GM21423 (cell line): ENCODE results near the gene SNX27.
"Not testable (repeated sequence)": the region's sequence is repeated elsewhere in the genome, so short reads cannot be mapped to it uniquely, and the experiment has no call there.

Experiments
- ATAC-seq: cut with Tn5 transposase; IDR thresholded peaks from one replicate; pipeline ENCODE4 v1.9.1; 2021; ENCODE audit warnings: mild to moderate bottlenecking, moderate library complexity; ENCODE audit not compliant: unreplicated experiment

The SNX27 gene

GRCh38 chr1:151718666-151719065 is 106.8 kb downstream of the SNX27 start:
- ATAC-seq, result no peak

GRCh38 chr1:151720125-151720524 is 108.3 kb downstream of the SNX27 start:
- ATAC-seq, result no peak

DNA sequence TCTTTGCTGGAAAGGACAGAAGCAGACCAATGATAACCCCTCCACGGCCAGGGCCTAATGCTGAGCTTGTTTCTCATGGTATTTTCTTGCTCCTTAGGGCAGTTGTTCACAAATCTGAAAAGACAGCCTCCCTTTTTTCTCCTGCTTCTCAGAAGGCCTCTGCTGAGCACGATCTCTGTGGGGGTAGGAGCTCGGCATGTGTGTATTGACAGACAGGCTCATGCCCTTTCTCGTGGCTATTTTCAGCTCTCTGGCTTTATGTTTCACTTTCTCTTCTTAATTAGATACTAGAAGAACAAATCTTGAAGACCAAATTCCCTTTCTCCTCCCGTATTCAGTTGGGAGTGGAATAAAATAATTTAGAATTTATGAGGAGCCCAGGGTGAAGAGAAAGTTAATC is 108.7 kb downstream of the SNX27 start:
- ATAC-seq, result peak; percentile 46

GRCh38 chr1:151720974-151721787 is 109.3 kb downstream of the SNX27 start, which contains the start of gene RIIAD1:
Gene RIIAD1, plus strand, starts transcription at chr1:151721522. Its CDS starts 15 bp downstream, at chr1:151721537.
- peak; percentile 53 for ATAC-seq

DNA sequence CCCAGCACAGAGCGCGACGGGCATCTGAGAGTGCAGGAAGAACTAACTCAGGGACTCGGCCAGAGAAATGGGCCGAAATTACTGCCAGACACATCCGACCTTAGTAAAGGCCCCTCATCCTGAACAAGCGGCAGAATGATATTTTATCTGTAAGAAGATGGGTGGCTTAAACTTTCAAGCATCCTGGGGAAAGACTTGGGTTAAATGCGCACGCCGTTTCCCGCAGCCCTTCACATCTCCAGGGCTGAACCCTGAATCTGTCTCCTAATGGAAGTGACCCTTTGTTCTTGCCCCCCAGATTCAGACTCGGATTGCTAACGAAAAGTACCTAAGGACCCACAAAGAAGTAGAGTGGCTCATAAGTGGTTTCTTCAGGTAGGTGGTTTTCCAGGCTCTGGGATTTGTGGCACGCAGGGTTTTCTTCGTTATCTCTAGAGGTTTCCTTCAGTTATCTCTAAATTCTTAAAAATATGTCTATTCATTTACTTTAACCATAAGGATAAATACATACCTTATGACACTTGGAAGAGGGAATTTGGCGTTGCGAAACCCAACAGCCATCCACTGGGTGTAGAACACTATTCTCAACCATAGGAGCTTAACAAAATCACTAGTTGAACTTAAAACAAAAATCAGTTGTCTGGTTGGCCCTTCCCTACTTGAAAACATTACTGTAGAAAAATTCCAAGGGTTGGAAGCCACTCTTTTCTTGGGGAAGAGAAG is 110.1 kb downstream of the SNX27 start:
- ATAC-seq, result no peak

DNA sequence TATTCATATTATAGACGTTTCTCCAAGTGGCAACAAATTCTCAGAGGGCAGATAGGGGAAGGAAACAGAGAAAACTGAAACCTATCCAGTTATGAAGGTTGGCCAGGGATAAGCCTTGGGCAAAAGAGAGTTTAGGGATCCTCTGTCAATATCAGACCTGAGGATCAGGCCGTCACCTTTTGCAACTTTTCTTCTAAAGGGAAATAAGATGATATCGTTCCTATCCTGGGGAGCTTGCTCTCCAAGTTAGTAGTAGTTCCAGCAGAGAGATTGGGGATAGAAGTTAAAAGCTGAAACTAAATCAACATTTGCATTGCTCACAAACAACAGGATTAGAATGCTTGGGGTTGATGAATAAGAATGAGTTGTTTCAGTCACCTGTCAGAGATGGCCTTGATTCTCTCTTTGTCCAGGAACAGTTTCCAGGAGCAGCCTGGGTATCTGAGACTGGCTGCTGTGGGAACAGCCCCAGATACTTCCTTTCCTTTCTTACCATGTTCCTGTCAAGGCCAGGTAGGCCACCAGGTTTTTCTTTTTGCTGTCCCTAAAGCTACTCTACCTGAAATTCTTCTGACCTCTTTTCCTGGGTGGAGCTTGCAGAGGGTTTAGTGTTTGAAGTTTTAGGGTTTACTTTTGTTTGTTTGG is 112.0 kb downstream of the SNX27 start:
- ATAC-seq, result no peak

- ATAC-seq, result no peak
Measured at GRCh38 chr1:151728151-151729054, 116.6 kb downstream of the SNX27 start.

DNA sequence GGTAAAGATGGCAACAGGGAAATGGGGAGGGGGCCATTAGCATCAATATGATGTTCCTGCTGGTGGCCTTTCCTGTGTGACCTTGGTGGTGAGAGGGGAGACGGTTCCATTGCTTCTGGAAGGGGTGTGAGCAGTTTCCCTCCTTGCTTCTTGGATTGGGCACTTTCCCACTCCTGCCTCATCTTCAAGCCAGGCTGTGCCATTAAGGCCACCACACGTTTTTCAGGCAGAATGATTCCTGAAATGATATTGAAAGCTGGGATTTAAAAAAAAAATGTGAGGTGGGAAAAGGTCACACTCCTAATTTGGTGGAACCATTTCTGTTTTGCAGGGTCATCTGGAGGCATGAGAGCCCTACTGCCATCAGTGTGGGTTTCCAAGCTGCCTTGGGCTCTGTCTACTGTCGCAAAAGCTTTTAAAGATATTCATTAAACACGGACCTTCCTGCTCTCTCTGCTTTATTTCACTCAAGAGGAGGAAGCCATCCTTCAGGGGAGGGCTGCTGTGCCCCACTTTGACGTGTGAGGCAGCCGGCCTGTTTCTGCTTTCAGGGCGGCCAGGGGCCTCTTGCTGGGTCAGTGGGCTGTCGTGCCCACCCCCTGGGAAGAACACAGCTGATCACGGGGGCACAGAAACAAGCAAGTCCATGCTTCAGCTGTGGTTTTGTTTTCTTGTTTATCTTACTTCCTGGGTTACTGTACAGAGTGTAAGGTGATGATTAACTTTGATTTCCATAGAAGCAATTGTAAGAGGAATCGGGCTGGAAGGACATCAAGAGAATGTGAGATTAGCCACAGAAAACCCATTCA is 117.5 kb downstream of the SNX27 start:
- no peak for ATAC-seq

- ATAC-seq, result no peak
Measured at GRCh38 chr1:151729966-151730291, 118.1 kb downstream of the SNX27 start.

GRCh38 chr1:151733126-151733525 is 121.3 kb downstream of the SNX27 start:
- ATAC-seq, result no peak

- not testable (repeated sequence) for ATAC-seq
Measured at GRCh38 chr1:151733995-151734394, 122.1 kb downstream of the SNX27 start.

GRCh38 chr1:151737026-151737425 is 125.2 kb downstream of the SNX27 start:
- ATAC-seq, result no peak

DNA sequence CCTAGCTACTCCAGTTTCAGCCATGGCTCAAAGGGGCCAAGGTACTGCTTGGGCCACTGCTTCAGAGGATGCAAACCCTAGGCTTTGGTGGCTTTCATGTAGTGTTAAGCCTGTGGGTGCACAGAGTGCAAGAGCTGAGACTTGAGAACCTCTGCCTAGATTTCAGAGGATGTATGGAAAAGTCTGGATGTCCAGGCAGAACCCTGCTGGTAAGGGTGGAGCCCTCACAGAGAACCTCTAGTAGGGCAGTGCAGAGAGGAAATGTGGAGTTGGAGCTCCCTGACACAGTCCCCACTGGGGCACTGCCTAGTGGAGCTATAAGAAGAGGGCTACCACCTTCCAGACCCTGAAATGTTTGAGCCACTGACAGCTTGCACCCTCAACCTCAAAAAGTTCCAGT is 125.6 kb downstream of the SNX27 start:
- ATAC-seq, result no peak

GRCh38 chr1:151739590-151740355 is 127.9 kb downstream of the SNX27 start:
- no peak for ATAC-seq

GRCh38 chr1:151741516-151741915 is 129.7 kb downstream of the SNX27 start:
- no peak for ATAC-seq
